ENCODE measurements around the gene RAB11A. TPM values are rescaled to one million over a fixed set of nuclear protein-coding genes. Genes with fewer than 3 reads are reported as not detected.

RAB11A gene
- polyA plus RNA-seq, 1 donor from 2014 or later = 600 TPM

DNA sequence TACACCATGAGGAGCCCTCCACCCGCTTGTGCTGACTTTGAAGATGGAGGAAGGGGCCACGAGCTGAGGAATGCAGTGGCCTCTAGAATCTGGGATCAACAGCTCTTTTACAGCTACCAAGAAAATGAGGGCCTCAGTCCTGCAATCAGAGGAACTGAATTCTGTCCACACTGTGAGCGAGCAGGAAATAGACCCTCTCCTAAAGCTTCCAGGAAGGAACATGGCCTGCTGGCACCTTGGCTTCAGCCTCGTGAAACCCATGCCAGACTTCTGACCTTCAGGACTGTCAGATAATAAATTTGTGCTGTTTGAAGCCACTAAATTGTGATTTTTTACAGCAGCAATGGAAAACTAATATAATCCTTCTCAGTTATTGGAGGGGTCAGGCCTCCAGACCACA, 61.9 kb downstream of the RAB11A start:
- no peaks in the 10 kb centered on the region for H3K9me2 ChIP-seq (ENCODE audit: insufficient read depth, low read length)
- no peaks in the 10 kb centered on the region for H3K36me3 ChIP-seq (ENCODE audit: insufficient read depth, low read length)
- H3K4me2 ChIP-seq (ENCODE audit: low read length) = no peak overlapping the region
- no peaks in the 10 kb centered on the region for H3F3A ChIP-seq (ENCODE audit: insufficient read depth, low read length, poor library complexity, severe bottlenecking)
- H3K79me2 ChIP-seq (replicated peaks; ENCODE audit: insufficient read depth, low read length) = no peaks in the 10 kb centered on the region
- no peaks in the 10 kb centered on the region for H3K9me3 ChIP-seq (ENCODE audit: low read length)
- H4K20me1 ChIP-seq (ENCODE audit: insufficient read depth) = no peaks in the 10 kb centered on the region
- H3K4me3 ChIP-seq (ENCODE audit: low read length) = no peak overlapping the region
- no peak overlapping the region for H2AFZ ChIP-seq (ENCODE audit: low read depth, low read length)
- TF ChIP-seq EP300 (conservative IDR thresholded peaks at IDR 0.05; ENCODE audit: poor library complexity, severe bottlenecking) = no peak
- TF ChIP-seq REST (IDR thresholded peaks at IDR 0.05; ENCODE audit: borderline replicate concordance) = no peak
- TF ChIP-seq EZH2 (IDR thresholded peaks at IDR 0.05; ENCODE audit: borderline replicate concordance, insufficient read depth, low read length, poor library complexity, severe bottlenecking) = no peak
- no peak for TF ChIP-seq POLR2AphosphoS5 (IDR thresholded peaks at IDR 0.05)
- no peak for TF ChIP-seq RAD21 (conservative IDR thresholded peaks at IDR 0.05)
- no peak for TF ChIP-seq TAF1 (IDR thresholded peaks at IDR 0.05; ENCODE audit: low read depth)
- TF ChIP-seq CTCF (IDR thresholded peaks at IDR 0.05; ENCODE audit: poor library complexity, severe bottlenecking) = no peak
- TF ChIP-seq SMC3 (conservative IDR thresholded peaks at IDR 0.05; ENCODE audit: poor library complexity) = no peak
- TF ChIP-seq MXI1 (conservative IDR thresholded peaks at IDR 0.05; ENCODE audit: poor library complexity, severe bottlenecking) = no peak
- H3K9ac ChIP-seq (ENCODE audit: low read length) = no peak overlapping the region
- H3K27ac ChIP-seq (ENCODE audit: low read length) = no peak overlapping the region
- no peaks in the 10 kb centered on the region for H3K27me3 ChIP-seq (ENCODE audit: insufficient read depth, low read depth, low read length)

GRCh38 chr15:65935391-65935790, 66.1 kb downstream of the RAB11A start:
- Histone ChIP-seq H2AFZ (ENCODE audit: low read depth, low read length) (no peak overlapping the region), H3K79me2 (replicated peaks; ENCODE audit: insufficient read depth, low read length) (no peaks in the 10 kb centered on the region), H3K9me3 (ENCODE audit: low read length) (no peaks in the 10 kb centered on the region), H3K9me2 (ENCODE audit: insufficient read depth, low read length) (no peaks in the 10 kb centered on the region), H3K27me3 (ENCODE audit: insufficient read depth, low read depth, low read length) (no peaks in the 10 kb centered on the region), H4K20me1 (ENCODE audit: insufficient read depth) (no peaks in the 10 kb centered on the region), H3K4me3 (ENCODE audit: low read length) (no peak overlapping the region), H3F3A (ENCODE audit: insufficient read depth, low read length, poor library complexity, severe bottlenecking) (no peaks in the 10 kb centered on the region), H3K9ac (ENCODE audit: low read length) (no peak overlapping the region), H3K27ac (ENCODE audit: low read length) (no peak overlapping the region), H3K4me2 (ENCODE audit: low read length) (no peak overlapping the region), H3K36me3 (ENCODE audit: insufficient read depth, low read length) (no peaks in the 10 kb centered on the region)
- no peak for TF ChIP-seq POLR2AphosphoS5 (IDR thresholded peaks at IDR 0.05)
- TF ChIP-seq MXI1 (conservative IDR thresholded peaks at IDR 0.05; ENCODE audit: poor library complexity, severe bottlenecking) = no peak
- TF ChIP-seq SMC3 (conservative IDR thresholded peaks at IDR 0.05; ENCODE audit: poor library complexity) = no peak
- TF ChIP-seq EZH2 (IDR thresholded peaks at IDR 0.05; ENCODE audit: borderline replicate concordance, insufficient read depth, low read length, poor library complexity, severe bottlenecking) = no peak
- TF ChIP-seq RAD21 (conservative IDR thresholded peaks at IDR 0.05) = no peak
- TF ChIP-seq CTCF (IDR thresholded peaks at IDR 0.05; ENCODE audit: poor library complexity, severe bottlenecking) = no peak
- no peak for TF ChIP-seq EP300 (conservative IDR thresholded peaks at IDR 0.05; ENCODE audit: poor library complexity, severe bottlenecking)
- TF ChIP-seq TAF1 (IDR thresholded peaks at IDR 0.05; ENCODE audit: low read depth) = no peak
